PFSK-1 (cell line): Measurements from ENCODE around the gene DNPH1.

ENCODE experiments used
- FOXP2 ChIP-seq: optimal IDR thresholded peaks from 2 replicates; pipeline ENCODE3; 2011; ENCODE audit warnings: borderline replicate concordance, control low read depth, inconsistent platforms; ENCODE audit not compliant: insufficient read depth; ENCODE audit errors: extremely low read length, extremely low read depth
- POLR2AphosphoS5 ChIP-seq: IDR thresholded peaks from 2 replicates; pipeline ENCODE4 v1.6.1; 2012; ENCODE audit warnings: low read depth, mild to moderate bottlenecking, control low read depth, low read length, moderate library complexity
- SIN3A ChIP-seq: IDR thresholded peaks from 2 replicates; pipeline ENCODE4 v1.6.1; 2012; ENCODE audit warnings: mild to moderate bottlenecking, low read length, moderate library complexity, borderline replicate concordance; ENCODE audit not compliant: insufficient read depth
- TAF1 ChIP-seq: IDR thresholded peaks from 2 replicates; pipeline ENCODE4 v1.6.1; 2012; ENCODE audit warnings: low read length, control low read depth, borderline replicate concordance; ENCODE audit not compliant: insufficient read depth
- TF ChIP-seq, protein P1 (sequence below), 2 experiments: IDR thresholded peaks; 2 replicates each; pipeline versions ENCODE4 v1.6.1 to v1.8.0; 2011 to 2012; ENCODE audit warnings: low read depth in 2 of 2, low read length in 2 of 2, control low read depth in 1 of 2, inconsistent platforms in 1 of 2, mild to moderate bottlenecking in 1 of 2, moderate library complexity in 1 of 2; ENCODE audit not compliant: insufficient read depth in 1 of 2

The DNPH1 gene

DNA sequence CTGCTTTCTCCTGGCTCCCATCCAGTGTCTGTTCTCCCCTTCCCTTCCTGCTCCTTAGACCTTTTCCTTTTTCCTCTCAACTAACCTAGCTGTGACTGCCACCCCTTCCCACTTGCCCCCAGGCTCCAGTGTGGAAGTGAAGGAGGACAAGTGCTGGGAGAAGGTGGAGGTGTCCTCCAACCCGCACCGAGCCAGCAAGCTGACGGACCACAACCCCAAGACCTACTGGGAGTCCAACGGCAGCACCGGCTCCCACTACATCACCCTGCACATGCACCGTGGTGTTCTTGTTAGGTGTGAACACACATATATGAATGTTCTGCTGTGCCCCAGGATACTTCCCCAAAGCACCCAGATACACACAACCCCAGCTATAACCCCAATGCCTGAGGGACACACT, 28.7 kb downstream of the DNPH1 start:
- no peak for TF ChIP-seq FOXP2
- no peak for TF ChIP-seq SIN3A
- TF ChIP-seq, protein P1, sequence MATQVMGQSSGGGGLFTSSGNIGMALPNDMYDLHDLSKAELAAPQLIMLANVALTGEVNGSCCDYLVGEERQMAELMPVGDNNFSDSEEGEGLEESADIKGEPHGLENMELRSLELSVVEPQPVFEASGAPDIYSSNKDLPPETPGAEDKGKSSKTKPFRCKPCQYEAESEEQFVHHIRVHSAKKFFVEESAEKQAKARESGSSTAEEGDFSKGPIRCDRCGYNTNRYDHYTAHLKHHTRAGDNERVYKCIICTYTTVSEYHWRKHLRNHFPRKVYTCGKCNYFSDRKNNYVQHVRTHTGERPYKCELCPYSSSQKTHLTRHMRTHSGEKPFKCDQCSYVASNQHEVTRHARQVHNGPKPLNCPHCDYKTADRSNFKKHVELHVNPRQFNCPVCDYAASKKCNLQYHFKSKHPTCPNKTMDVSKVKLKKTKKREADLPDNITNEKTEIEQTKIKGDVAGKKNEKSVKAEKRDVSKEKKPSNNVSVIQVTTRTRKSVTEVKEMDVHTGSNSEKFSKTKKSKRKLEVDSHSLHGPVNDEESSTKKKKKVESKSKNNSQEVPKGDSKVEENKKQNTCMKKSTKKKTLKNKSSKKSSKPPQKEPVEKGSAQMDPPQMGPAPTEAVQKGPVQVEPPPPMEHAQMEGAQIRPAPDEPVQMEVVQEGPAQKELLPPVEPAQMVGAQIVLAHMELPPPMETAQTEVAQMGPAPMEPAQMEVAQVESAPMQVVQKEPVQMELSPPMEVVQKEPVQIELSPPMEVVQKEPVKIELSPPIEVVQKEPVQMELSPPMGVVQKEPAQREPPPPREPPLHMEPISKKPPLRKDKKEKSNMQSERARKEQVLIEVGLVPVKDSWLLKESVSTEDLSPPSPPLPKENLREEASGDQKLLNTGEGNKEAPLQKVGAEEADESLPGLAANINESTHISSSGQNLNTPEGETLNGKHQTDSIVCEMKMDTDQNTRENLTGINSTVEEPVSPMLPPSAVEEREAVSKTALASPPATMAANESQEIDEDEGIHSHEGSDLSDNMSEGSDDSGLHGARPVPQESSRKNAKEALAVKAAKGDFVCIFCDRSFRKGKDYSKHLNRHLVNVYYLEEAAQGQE (IDR thresholded peaks at IDR 0.05; ENCODE audit: insufficient read depth in 1 of 2, low read depth in 2 of 2, low read length in 2 of 2) = no peak
- no peak for TF ChIP-seq POLR2AphosphoS5
- no peak for TF ChIP-seq TAF1

DNA sequence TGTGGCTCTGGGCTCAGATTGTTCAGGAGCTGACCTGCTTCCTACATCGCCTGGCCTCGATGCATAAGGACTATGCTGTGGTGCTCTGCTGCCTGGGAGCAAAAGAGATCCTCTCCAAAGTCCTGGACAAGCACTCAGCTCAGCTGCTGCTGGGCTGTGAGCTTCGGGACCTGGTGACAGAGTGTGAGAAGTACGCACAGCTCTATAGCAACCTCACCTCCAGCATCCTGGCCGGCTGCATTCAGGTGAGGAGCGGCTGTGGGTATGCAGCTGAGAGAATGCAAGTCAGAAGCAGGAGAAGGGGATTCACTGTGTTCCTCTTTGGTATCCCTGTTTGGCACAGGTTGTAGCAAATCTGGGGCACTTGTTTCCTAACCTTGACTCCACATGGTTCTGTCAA, 29.4 kb downstream of the DNPH1 start:
- TF ChIP-seq TAF1 (no peak), FOXP2 (no peak), POLR2AphosphoS5 (no peak), SIN3A (no peak)
- TF ChIP-seq, protein P1 (IDR thresholded peaks at IDR 0.05; ENCODE audit: insufficient read depth in 1 of 2, low read depth in 2 of 2, low read length in 2 of 2) = no peak

DNA sequence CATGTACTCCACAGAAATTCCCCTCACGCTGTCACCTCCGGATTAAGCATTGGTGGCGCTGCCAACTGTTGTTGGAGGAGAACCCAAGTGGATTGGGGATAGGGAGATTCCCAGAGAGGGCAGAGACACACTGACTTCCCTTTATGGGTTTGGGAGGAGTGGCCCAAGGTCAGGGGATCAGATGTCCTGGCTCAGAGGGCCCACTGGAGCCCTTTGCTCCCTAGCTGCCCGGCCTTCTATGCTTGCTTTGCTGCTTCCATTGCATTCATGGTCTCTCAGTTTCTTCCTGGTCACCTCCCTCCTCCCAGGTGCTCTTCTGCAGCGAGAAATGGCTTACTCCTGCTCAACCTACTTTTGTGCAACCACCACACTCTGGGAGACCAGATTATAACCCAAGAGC, 32.9 kb downstream of the DNPH1 start:
- TF ChIP-seq FOXP2 (no peak), SIN3A (no peak), POLR2AphosphoS5 (no peak), TAF1 (no peak)
- TF ChIP-seq, protein P1 (IDR thresholded peaks at IDR 0.05; ENCODE audit: insufficient read depth in 1 of 2, low read depth in 2 of 2, low read length in 2 of 2) = no peak

DNA sequence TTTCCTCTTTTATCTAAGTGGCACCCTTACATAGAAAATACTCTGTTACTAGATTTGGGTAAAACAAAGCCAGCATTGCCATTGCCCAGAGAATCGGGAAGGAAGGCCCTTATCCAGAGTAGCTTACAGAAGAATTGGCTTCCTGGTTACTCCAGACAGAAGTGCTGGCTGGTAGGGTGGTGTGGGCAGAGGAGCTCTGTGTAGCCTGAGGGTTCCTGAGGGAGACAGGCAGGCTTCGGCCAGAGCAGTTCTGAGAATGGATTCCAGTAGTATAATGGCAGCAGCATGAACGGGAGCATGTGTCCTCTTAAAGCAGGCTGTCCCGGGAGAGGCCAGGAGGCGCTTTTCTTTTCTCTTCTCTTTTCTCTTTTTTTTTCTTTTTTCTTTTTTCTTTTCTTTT, 35.4 kb downstream of the DNPH1 start:
- TF ChIP-seq, protein P1 (IDR thresholded peaks at IDR 0.05; ENCODE audit: insufficient read depth in 1 of 2, low read depth in 2 of 2, low read length in 2 of 2) = no peak

DNA sequence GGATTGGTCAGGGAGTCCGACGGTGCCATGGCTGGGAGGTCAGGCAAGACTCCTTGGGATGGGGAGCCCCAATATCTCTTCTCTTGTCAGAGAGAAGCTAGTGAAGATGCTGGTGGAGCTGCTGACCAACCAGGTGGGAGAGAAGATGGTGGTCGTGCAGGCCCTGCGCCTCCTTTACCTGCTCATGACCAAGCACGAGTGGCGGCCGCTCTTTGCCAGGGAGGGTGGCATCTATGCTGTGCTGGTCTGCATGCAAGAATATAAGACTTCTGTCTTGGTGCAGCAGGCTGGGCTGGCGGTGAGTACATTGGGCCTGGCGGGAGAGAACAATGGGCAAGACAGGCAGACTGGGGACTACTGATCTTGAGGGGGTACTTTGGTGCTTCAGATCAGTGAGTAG, 36.4 kb downstream of the DNPH1 start:
- TF ChIP-seq SIN3A (no peak), POLR2AphosphoS5 (no peak), FOXP2 (no peak), TAF1 (no peak)
- TF ChIP-seq, protein P1 (IDR thresholded peaks at IDR 0.05; ENCODE audit: insufficient read depth in 1 of 2, low read depth in 2 of 2, low read length in 2 of 2) = no peak
